GM18951 (cell line): ENCODE results near the gene PTCRA.

Source experiments
- POLR2A ChIP-seq: IDR thresholded peaks from 4 replicates; pipeline ENCODE4 v1.6.1; 2011; ENCODE audit warnings: mild to moderate bottlenecking; ENCODE audit not compliant: insufficient read length, insufficient read depth; ENCODE audit errors: extremely low read depth
- in situ Hi-C: fragments of 300-500 bp; cut with MboI; formaldehyde crosslinking; loops from one replicate; pipeline ENCODE4 v1.12.0; 2022; ENCODE audit warnings: low sequenced_read_pairs, mixed read lengths, inconsistent platforms; ENCODE audit not compliant: unreplicated experiment

PTCRA gene

GRCh38 chr6:42962502-42963178 lies 46.8 kb downstream of the PTCRA start:
- in situ Hi-C loops, result no loop called here
- TF ChIP-seq POLR2A, result no peak

GRCh38 chr6:42963179-42963854 lies 47.5 kb downstream of the PTCRA start:
- in situ Hi-C loops, result no loop called here
- no peak for TF ChIP-seq POLR2A

- no peak for TF ChIP-seq POLR2A
- in situ Hi-C loops, result no loop called here
Observed at GRCh38 chr6:42963855-42964605, 48.2 kb downstream of the PTCRA start.

- TF ChIP-seq POLR2A, result no peak
- in situ Hi-C loops, result no loop called here
Observed at GRCh38 chr6:42966571-42966970, 50.7 kb downstream of the PTCRA start.

GRCh38 chr6:42967228-42967627 lies 51.4 kb downstream of the PTCRA start:
- TF ChIP-seq POLR2A, result no peak
- in situ Hi-C loops, result no loop called here

- in situ Hi-C loops, result no loop called here
- no peak for TF ChIP-seq POLR2A
Observed at GRCh38 chr6:42968126-42968701, 52.4 kb downstream of the PTCRA start.

- in situ Hi-C loops, result no loop called here
- TF ChIP-seq POLR2A, result no peak
Observed at GRCh38 chr6:42968783-42969182, 52.9 kb downstream of the PTCRA start.

- TF ChIP-seq POLR2A, result no peak
- in situ Hi-C loops, result no loop called here
Observed at GRCh38 chr6:42969431-42969830, 53.6 kb downstream of the PTCRA start.

GRCh38 chr6:42969934-42970333 lies 54.1 kb downstream of the PTCRA start:
- no peak for TF ChIP-seq POLR2A
- in situ Hi-C loops, result no loop called here

GRCh38 chr6:42970871-42971612 lies 55.2 kb downstream of the PTCRA start:
- TF ChIP-seq POLR2A, result no peak
- in situ Hi-C loops, result no loop called here

GRCh38 chr6:42971746-42972327 lies 56.0 kb downstream of the PTCRA start:
- in situ Hi-C loops, result no loop called here
- TF ChIP-seq POLR2A, result no peak

GRCh38 chr6:42973926-42974325 lies 58.1 kb downstream of the PTCRA start:
- in situ Hi-C loops, result no loop called here
- no peak for TF ChIP-seq POLR2A
